Measurements from ENCODE around the gene ZDHHC11B. TPM values are rescaled to one million over a fixed set of nuclear protein-coding genes. Genes with fewer than 3 reads are reported as not detected.
A peak's percentile ranks its signal among the peaks of the same experiment; 100 is the strongest.

ZDHHC11B gene
- total RNA-seq, 3 donors from 2014 or later = 1.1 to 4.8 (median 3.9) TPM

DNA sequence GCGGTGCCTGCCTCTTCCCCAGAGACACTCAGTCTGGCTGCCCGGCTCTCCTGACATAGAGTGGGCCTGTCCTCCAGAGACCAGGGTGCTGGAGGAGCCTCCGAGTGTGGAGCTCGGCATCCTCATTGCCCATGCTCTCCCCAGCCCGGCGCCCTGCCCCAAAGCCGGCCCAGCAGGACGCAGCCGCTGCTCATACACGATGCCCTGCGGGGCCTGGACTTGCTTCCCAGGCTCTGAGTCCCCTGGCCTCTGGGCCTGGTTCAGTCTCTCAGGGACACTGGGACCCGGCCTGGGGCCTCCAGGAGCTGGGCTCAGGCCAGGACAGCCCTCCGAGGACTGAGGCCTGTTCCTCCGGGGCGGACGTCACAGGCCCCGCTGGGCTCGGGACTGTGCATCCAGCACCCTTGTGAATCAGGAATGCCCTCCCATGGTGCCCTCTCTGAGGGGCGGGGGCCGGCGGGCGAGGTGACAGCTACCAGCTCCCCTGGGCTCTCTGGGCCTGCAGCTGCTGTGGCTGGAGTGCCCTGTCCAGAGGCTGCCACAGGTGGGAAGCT is 114.6 kb downstream of the ZDHHC11B start:
- DNase-seq (ENCODE audit: low spot score in 2 of 2) = peak in 1 of 2 donors; percentile 47

DNA sequence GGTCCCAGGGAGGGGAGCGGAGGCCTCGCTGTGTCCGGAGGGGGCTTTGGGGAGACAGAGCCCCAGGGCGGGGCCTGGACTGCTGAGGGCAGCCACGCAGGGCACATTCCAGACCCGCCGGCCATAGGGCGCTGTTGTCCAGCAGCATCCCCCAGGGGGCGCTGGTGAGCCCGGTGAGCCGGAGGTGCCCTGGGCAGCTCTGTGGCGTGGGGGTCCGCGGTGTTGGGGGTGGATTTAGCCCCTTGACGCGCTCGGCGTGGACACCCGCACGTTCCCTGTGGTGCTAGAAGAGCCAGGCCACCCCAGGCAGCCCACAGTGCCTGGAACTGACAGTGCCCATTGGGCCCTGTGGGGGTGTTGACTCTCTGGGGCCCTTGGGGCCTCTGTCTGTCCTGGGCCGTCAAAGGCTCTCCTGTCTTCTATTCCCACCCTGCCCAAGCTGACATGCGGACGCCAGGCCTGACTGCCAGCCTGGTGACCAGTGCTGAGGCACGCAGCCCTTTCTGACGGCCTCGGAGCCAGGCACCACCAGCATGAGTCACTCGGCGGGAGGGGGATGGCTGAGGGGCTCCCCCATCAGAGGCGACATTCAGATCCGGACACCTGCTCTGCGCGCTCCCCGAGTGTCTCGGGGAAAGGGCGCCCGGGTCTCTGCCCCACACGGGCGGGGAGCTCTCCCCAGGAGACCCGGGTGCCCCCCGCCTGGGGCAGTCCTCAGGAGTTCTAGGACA is 115.3 kb downstream of the ZDHHC11B start:
- peak in 1 of 2 donors; percentile 47 for DNase-seq (ENCODE audit: low spot score in 2 of 2)
- Histone ChIP-seq H3K27me3 (peaks cover 0 to 3% of the 10 kb centered on the region in 2 donors), H3K4me1 (peaks cover 18 to 23% of the 10 kb centered on the region in 2 donors), H3K9me3 (no peaks in the 10 kb centered on the region), H3K4me3 (no peak overlapping the region), H3K36me3 (no peaks in the 10 kb centered on the region), H3K27ac (no peak overlapping the region)
- TF ChIP-seq POLR2AphosphoS5 (IDR thresholded peaks at IDR 0.05) (no peak), POLR2A (IDR thresholded peaks at IDR 0.05) (no peak)
- TF ChIP-seq, protein P1, sequence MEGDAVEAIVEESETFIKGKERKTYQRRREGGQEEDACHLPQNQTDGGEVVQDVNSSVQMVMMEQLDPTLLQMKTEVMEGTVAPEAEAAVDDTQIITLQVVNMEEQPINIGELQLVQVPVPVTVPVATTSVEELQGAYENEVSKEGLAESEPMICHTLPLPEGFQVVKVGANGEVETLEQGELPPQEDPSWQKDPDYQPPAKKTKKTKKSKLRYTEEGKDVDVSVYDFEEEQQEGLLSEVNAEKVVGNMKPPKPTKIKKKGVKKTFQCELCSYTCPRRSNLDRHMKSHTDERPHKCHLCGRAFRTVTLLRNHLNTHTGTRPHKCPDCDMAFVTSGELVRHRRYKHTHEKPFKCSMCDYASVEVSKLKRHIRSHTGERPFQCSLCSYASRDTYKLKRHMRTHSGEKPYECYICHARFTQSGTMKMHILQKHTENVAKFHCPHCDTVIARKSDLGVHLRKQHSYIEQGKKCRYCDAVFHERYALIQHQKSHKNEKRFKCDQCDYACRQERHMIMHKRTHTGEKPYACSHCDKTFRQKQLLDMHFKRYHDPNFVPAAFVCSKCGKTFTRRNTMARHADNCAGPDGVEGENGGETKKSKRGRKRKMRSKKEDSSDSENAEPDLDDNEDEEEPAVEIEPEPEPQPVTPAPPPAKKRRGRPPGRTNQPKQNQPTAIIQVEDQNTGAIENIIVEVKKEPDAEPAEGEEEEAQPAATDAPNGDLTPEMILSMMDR (IDR thresholded peaks at IDR 0.05) = peak in 2 of 3 donors; percentile 14 to 45
- intact Hi-C loops (cut with DNase I; ENCODE audit: low total_unique reads) = no loop called here

More for the DNA sequence above, 114.6 kb downstream of the ZDHHC11B start:
- TF ChIP-seq POLR2AphosphoS5 (IDR thresholded peaks at IDR 0.05) = no peak
- TF ChIP-seq POLR2A (IDR thresholded peaks at IDR 0.05) = no peak
- TF ChIP-seq, protein P1 (IDR thresholded peaks at IDR 0.05) = no peak
- intact Hi-C loops (cut with DNase I; ENCODE audit: low total_unique reads) = loop anchor here (5.0 kb wide), 1 partner anchor 697 kb away; no protein-coding TSS in a partner anchor
- H3K27me3 ChIP-seq = peaks cover 0 to 7% of the 10 kb centered on the region in 2 donors
- H3K36me3 ChIP-seq = no peaks in the 10 kb centered on the region
- H3K27ac ChIP-seq = no peak overlapping the region
- no peak overlapping the region for H3K4me3 ChIP-seq
- H3K9me3 ChIP-seq = no peaks in the 10 kb centered on the region
- peaks cover 18 to 23% of the 10 kb centered on the region in 2 donors for H3K4me1 ChIP-seq

DNA sequence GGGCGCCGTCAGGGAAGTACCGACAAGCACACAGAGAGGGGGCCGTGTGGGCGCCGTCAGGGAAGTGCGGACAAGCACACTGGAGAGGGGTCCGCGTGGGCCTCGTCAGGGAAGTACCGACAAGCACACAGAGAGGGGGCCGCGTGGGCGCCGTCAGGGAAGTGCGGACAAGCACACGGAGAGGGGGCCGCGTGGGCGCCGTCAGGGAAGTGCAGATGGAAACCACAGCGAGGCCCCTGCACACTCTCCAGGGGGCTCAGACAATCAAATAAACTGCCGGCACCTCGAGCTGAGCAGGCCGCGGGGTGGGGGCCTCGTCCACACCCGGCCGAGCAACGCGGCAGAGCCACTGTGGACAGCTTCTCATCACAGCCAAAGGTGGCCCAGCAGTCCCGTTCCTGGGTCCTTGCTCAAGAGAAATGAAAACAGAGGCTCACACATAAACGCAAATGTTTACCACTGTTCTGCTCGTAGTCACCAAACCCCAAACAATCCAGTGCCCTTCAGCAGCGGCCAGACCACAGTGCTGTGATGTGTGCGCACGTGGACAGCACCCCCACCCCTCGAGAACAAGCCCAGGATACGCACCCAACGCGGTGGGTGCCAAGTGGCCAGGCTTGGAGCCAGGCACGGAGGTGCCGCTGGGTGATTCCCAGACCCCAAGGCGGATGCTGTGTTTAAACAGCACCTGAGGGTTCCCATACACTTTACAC is 116.1 kb downstream of the ZDHHC11B start:
- intact Hi-C loops (cut with DNase I; ENCODE audit: low total_unique reads) = no loop called here
- H3K4me3 ChIP-seq = no peak overlapping the region
- no peak overlapping the region for H3K27ac ChIP-seq
- no peaks in the 10 kb centered on the region for H3K36me3 ChIP-seq
- TF ChIP-seq POLR2AphosphoS5 (IDR thresholded peaks at IDR 0.05) (no peak), POLR2A (IDR thresholded peaks at IDR 0.05) (no peak)
- TF ChIP-seq, protein P1 (IDR thresholded peaks at IDR 0.05) = no peak
- H3K4me1 ChIP-seq = peaks cover 16 to 18% of the 10 kb centered on the region in 2 donors
- peak in 1 of 2 donors; percentile 28 for DNase-seq (ENCODE audit: low spot score in 2 of 2)
- no peaks in the 10 kb centered on the region for H3K27me3 ChIP-seq
- H3K9me3 ChIP-seq = no peaks in the 10 kb centered on the region

DNA sequence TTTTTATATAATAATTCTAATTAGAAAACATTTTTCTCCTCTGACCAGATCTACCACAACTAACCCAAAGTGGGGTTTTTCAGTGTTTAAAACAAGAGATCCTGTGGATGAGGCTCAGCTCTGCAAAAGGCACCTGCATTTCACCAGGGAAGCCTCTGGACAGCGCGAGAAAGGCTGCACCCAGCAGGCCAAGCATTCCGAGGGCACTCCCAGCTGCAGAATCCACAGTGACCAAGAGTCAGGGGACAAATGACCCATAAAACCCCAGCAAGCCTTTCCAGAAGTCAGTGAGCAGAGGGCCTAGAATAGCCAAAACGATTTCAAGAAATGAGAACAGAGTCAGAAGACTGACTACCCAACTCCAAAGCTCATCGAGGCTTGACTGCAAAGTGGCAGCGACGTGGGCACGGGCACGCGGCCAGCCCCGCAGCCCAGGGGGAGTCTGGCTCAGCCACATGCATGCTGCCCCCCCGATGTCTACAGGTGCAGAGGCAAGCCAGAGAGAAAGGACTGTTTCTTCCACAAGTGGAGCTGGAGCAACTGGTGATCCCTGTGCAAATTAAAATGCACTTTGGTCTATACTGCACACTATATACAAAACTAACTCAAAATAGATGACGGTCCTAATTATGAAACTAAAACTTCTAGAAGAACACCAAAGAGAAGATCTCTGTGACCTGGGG is 117.6 kb downstream of the ZDHHC11B start:
- DNase-seq (ENCODE audit: low spot score in 2 of 2) = no peak
- Histone ChIP-seq H3K4me3 (no peak overlapping the region), H3K36me3 (no peaks in the 10 kb centered on the region), H3K4me1 (peaks cover 3% of the 10 kb centered on the region in 2 donors), H3K27ac (no peak overlapping the region), H3K27me3 (no peaks in the 10 kb centered on the region), H3K9me3 (no peaks in the 10 kb centered on the region)
- intact Hi-C loops (cut with DNase I; ENCODE audit: low total_unique reads) = no loop called here
- TF ChIP-seq, protein P1 (IDR thresholded peaks at IDR 0.05) = no peak
- TF ChIP-seq POLR2AphosphoS5 (IDR thresholded peaks at IDR 0.05) (no peak), POLR2A (IDR thresholded peaks at IDR 0.05) (no peak)
